Right atrium auricular region (tissue), 2 donors: ENCODE measurements around the gene HOXA1. TPM values are rescaled to one million over a fixed set of nuclear protein-coding genes. Genes with fewer than 3 reads are reported as not detected.
A peak's percentile ranks its signal among the peaks of the same experiment; 100 is the strongest.

Source experiments
- DNase-seq: peaks from one replicate; pipeline ENCODE4 v3.0.0-alpha.2; 2019; ENCODE audit warnings: low spot score
- H3K27ac ChIP-seq, 2 donors: fragments of 200-600 bp; sonication (generic); 1 replicate in 1 of 2; 2 replicates in 1 of 2; pipeline ENCODE4 v1.5.1; 2016 to 2019
- H3K27me3 ChIP-seq, 2 donors: fragments of 200-600 bp; sonication (generic); one replicate each; pipeline versions ENCODE4 v1.5.1 to v1.6.0; 2017 to 2019
- H3K36me3 ChIP-seq: fragments of 200-600 bp; sonication (generic); one replicate; pipeline ENCODE4 v1.5.1; 2016
- H3K4me1 ChIP-seq, 2 donors: fragments of 200-600 bp; sonication (generic); one replicate each; pipeline versions ENCODE4 v1.5.1 to v1.6.0; 2017 to 2019
- H3K4me3 ChIP-seq, 2 donors: fragments of 200-600 bp; sonication (generic); 1 replicate in 1 of 2; 2 replicates in 1 of 2; pipeline ENCODE4 v1.5.1; 2017 to 2019; ENCODE audit warnings: mild to moderate bottlenecking in 1 of 2, moderate library complexity in 1 of 2
- H3K9me3 ChIP-seq, 2 donors: fragments of 200-600 bp; sonication (generic); one replicate each; pipeline ENCODE4 v1.5.1; 2019
- total RNA-seq, 2 donors: library from RNA; depleted of rRNA; stranded (reverse); fragments of >200 nt; gene quantifications; one replicate each; pipeline ENCODE4 v1.1.0, GENCODE V29; 2016
- TF ChIP-seq, protein P1 (sequence below), 2 donors: fragments of 200-600 bp; sonication (generic); IDR thresholded peaks; one replicate each; pipeline ENCODE4 v1.5.1; 2019; ENCODE audit warnings: antibody characterized with exemption in 2 of 2

The HOXA1 gene
- total RNA-seq, 2 donors from 2014 or later, result 0.20 TPM; not detected in 1

- H3K27me3 ChIP-seq, result peaks cover 13 to 46% of the 10 kb centered on the region in 2 donors
- TF ChIP-seq, protein P1, sequence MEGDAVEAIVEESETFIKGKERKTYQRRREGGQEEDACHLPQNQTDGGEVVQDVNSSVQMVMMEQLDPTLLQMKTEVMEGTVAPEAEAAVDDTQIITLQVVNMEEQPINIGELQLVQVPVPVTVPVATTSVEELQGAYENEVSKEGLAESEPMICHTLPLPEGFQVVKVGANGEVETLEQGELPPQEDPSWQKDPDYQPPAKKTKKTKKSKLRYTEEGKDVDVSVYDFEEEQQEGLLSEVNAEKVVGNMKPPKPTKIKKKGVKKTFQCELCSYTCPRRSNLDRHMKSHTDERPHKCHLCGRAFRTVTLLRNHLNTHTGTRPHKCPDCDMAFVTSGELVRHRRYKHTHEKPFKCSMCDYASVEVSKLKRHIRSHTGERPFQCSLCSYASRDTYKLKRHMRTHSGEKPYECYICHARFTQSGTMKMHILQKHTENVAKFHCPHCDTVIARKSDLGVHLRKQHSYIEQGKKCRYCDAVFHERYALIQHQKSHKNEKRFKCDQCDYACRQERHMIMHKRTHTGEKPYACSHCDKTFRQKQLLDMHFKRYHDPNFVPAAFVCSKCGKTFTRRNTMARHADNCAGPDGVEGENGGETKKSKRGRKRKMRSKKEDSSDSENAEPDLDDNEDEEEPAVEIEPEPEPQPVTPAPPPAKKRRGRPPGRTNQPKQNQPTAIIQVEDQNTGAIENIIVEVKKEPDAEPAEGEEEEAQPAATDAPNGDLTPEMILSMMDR (IDR thresholded peaks at IDR 0.05), result no peak
- peaks cover 0 to 18% of the 10 kb centered on the region in 2 donors for H3K4me1 ChIP-seq
- no peaks in the 10 kb centered on the region for H3K36me3 ChIP-seq
- DNase-seq, result no peak
- peak overlapping the region in 1 of 2 donors; percentile 35 for H3K4me3 ChIP-seq
- H3K9me3 ChIP-seq, result no peaks in the 10 kb centered on the region
- H3K27ac ChIP-seq, result peak overlapping the region; percentile 37 to 63
These were observed 11.1 kb upstream of the HOXA1 start for GRCh38 chr7:27106901-27107240.

- peak overlapping the region; percentile 37 to 63 for H3K27ac ChIP-seq
- no peaks in the 10 kb centered on the region for H3K36me3 ChIP-seq
- TF ChIP-seq, protein P1 (IDR thresholded peaks at IDR 0.05), result no peak
- peaks cover 0 to 22% of the 10 kb centered on the region in 2 donors for H3K4me1 ChIP-seq
- no peaks in the 10 kb centered on the region for H3K9me3 ChIP-seq
- H3K27me3 ChIP-seq, result peaks cover 13 to 50% of the 10 kb centered on the region in 2 donors
- DNase-seq, result no peak
- H3K4me3 ChIP-seq, result peak overlapping the region; percentile 2 to 35
These were observed 10.5 kb upstream of the HOXA1 start for GRCh38 chr7:27106181-27106900.

- no peak overlapping the region for H3K27ac ChIP-seq
- H3K4me1 ChIP-seq, result peaks cover 0 to 27% of the 10 kb centered on the region in 2 donors
- peaks cover 13 to 52% of the 10 kb centered on the region in 2 donors for H3K27me3 ChIP-seq
- no peaks in the 10 kb centered on the region for H3K36me3 ChIP-seq
- TF ChIP-seq, protein P1 (IDR thresholded peaks at IDR 0.05), result no peak
- no peak overlapping the region for H3K4me3 ChIP-seq
- no peaks in the 10 kb centered on the region for H3K9me3 ChIP-seq
- DNase-seq, result no peak
These were observed 9.7 kb upstream of the HOXA1 start for GRCh38 chr7:27105301-27106031.

GRCh38 chr7:27104341-27105058 lies 8.7 kb upstream of the HOXA1 start:
- H3K4me1 ChIP-seq, result peaks cover 0 to 25% of the 10 kb centered on the region in 2 donors
- H3K9me3 ChIP-seq, result no peaks in the 10 kb centered on the region
- no peaks in the 10 kb centered on the region for H3K36me3 ChIP-seq
- no peak overlapping the region for H3K27ac ChIP-seq
- no peak for DNase-seq
- no peak overlapping the region for H3K4me3 ChIP-seq
- TF ChIP-seq, protein P1 (IDR thresholded peaks at IDR 0.05), result no peak
- H3K27me3 ChIP-seq, result peaks cover 15 to 59% of the 10 kb centered on the region in 2 donors

DNA sequence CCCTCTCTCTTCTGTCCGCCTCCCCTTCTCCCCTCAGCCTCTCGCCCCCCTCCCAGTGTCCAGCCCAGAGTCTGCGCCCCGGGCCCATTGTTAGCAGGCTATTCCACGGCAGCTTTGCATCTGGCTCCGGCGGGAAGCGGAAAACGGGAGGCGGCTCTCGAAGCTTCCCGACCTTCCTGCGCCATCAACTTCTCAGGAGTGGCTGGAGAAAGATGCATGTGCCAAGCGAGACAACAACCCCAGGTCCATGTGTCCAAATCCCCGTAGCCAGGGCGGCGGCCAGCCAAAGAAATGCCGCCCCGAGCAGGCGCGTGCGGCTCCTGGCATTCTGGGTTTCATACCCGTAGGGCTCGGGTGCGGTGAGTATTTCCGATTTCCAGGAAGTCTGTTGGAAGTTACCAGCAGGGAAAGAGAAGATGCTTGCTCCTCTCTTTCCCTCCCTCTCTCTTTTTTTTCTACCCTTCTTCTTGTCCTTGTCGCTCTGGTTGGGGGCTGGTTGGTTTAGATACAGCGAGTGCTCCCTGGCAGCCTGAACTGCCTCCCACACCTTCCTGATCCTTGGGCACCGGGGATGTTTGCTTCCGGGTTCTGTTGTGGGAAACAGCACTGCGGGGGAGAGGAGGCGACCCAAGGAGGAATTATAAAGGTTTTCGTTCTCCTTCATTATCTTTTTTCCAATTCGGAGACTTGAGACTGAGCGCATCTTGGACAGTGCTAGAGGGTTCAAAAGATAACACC lies 7.9 kb upstream of the HOXA1 start:
- Histone ChIP-seq H3K27ac (peak overlapping the region; percentile 39 to 55), H3K9me3 (no peaks in the 10 kb centered on the region), H3K27me3 (peaks cover 22 to 67% of the 10 kb centered on the region in 2 donors), H3K4me3 (peak overlapping the region; percentile 19 to 32), H3K36me3 (no peaks in the 10 kb centered on the region), H3K4me1 (peaks cover 0 to 29% of the 10 kb centered on the region in 2 donors)
- no peak for DNase-seq
- TF ChIP-seq, protein P1 (IDR thresholded peaks at IDR 0.05), result no peak
